HepG2 (cell line): Measurements from ENCODE around the gene ELMO2. TPM values are rescaled to one million over a fixed set of nuclear protein-coding genes. Genes with fewer than 3 reads are reported as not detected.

Source experiments
- ATF1 ChIP-seq: IDR thresholded peaks from 2 replicates; pipeline ENCODE4 v1.6.1; 2016; ENCODE audit warnings: mild to moderate bottlenecking, control low read depth
- CHD2 ChIP-seq: IDR thresholded peaks from 2 replicates; pipeline ENCODE4 v1.6.1; 2011; ENCODE audit warnings: low read depth, low read length, improper control_type of control experiment
- HNF4G ChIP-seq, 2 experiments: sonication (generic) in 1 of 2; formaldehyde crosslinking in 1 of 2; IDR thresholded peaks; 2 replicates each; pipeline versions ENCODE4 v1.4.0 to v1.6.1; 2011 to 2020; ENCODE audit warnings: borderline replicate concordance in 2 of 2, low read depth in 2 of 2, mild to moderate bottlenecking in 2 of 2, low read length in 1 of 2, missing genetic modification reagents in 1 of 2, moderate library complexity in 1 of 2
- HNRNPK ChIP-seq: fragments of 200-400 bp; formaldehyde crosslinking; IDR thresholded peaks from 2 replicates; pipeline ENCODE4 v1.6.1; 2018; ENCODE audit warnings: low read length, low read depth, moderate library complexity, mild to moderate bottlenecking; ENCODE audit not compliant: poor library complexity, severe bottlenecking
- PAX8 ChIP-seq: sonication (generic); formaldehyde crosslinking; IDR thresholded peaks from 2 replicates; pipeline ENCODE4 v1.8.0; 2022; ENCODE audit warnings: mild to moderate bottlenecking, missing genetic modification reagents, borderline replicate concordance
- RARG ChIP-seq: sonication (generic); formaldehyde crosslinking; IDR thresholded peaks from 2 replicates; pipeline ENCODE4 v1.4.0; 2020; ENCODE audit warnings: low read depth, mild to moderate bottlenecking, missing genetic modification reagents
- TBL1XR1 ChIP-seq: fragments of 150-350 bp; IDR thresholded peaks from 2 replicates; pipeline ENCODE4 v1.6.1; 2014; ENCODE audit warnings: borderline replicate concordance, low read length; ENCODE audit not compliant: partially characterized antibody
- TIGD3 ChIP-seq: sonication (generic); formaldehyde crosslinking; IDR thresholded peaks from 2 replicates; pipeline ENCODE4 v1.5.1; 2020; ENCODE audit warnings: mild to moderate bottlenecking, missing genetic modification reagents, borderline replicate concordance
- XRCC5 ChIP-seq: fragments of 200-400 bp; formaldehyde crosslinking; optimal IDR thresholded peaks from 2 replicates; pipeline ENCODE3; 2017; ENCODE audit warnings: mild to moderate bottlenecking, low read length
- ZKSCAN5 ChIP-seq: sonication (generic); formaldehyde crosslinking; IDR thresholded peaks from 2 replicates; pipeline ENCODE4 v1.5.1; 2020; ENCODE audit warnings: mild to moderate bottlenecking, missing genetic modification reagents
- ZNF253 ChIP-seq: sonication (generic); formaldehyde crosslinking; IDR thresholded peaks from 2 replicates; pipeline ENCODE4 v1.8.0; 2022; ENCODE audit warnings: mild to moderate bottlenecking, missing genetic modification reagents, borderline replicate concordance
- ZNF597 ChIP-seq: sonication (generic); formaldehyde crosslinking; IDR thresholded peaks from 2 replicates; pipeline ENCODE4 v1.5.0; 2020; ENCODE audit warnings: missing genetic modification reagents
- ZNF646 ChIP-seq: sonication (generic); formaldehyde crosslinking; IDR thresholded peaks from 2 replicates; pipeline ENCODE4 v1.9.0; 2021; ENCODE audit warnings: mild to moderate bottlenecking, missing genetic modification reagents
- ZNF709 ChIP-seq: sonication (generic); formaldehyde crosslinking; IDR thresholded peaks from 2 replicates; pipeline ENCODE4 v1.5.0; 2020; ENCODE audit warnings: mild to moderate bottlenecking, missing genetic modification reagents
- ZNF879 ChIP-seq: sonication (generic); formaldehyde crosslinking; IDR thresholded peaks from 2 replicates; pipeline ENCODE4 v1.8.1; 2023; ENCODE audit warnings: missing genetic modification reagents
- ZSCAN29 ChIP-seq: sonication (generic); formaldehyde crosslinking; conservative IDR thresholded peaks from 2 replicates; pipeline ENCODE4 v1.4.0; 2020; ENCODE audit warnings: mild to moderate bottlenecking, missing genetic modification reagents
- polyA plus RNA-seq, 8 experiments: library from polyadenylated mRNA; depleted of rRNA in 3 of 8; stranded (reverse) in 7 of 8; unstranded in 1 of 8; fragments of >200 nt; fragmentation: Illumina TruSeq in 4 of 8; extraction: Trizol in 4 of 8; gene quantifications; 2 replicates each; pipeline versions ENCODE4 v1.2.1 to v1.2.3, GENCODE V29; 2011 to 2016; ENCODE audit warnings: low read depth in 4 of 8, missing spikeins in 1 of 8, mixed read lengths in 1 of 8; ENCODE audit not compliant: insufficient read depth in 1 of 8
- total RNA-seq, 5 experiments: library from RNA; depleted of rRNA; stranded (reverse); fragments of >200 nt; fragmentation: Illumina TruSeq; extraction: Trizol; gene quantifications; 2 replicates each; pipeline ENCODE4 v1.2.3, GENCODE V29; 2016; ENCODE audit warnings: low read depth in 1 of 5

The ELMO2 gene
- total and polyA plus RNA-seq, 2 of the 13 experiments (the other 11 are each of a cell fraction or from before 2014, with no cell fraction given), result 30.6 to 35.7 TPM

GRCh38 chr20:46406200-46406985, at the start of gene ELMO2 (continued):
- TF ChIP-seq ZNF646 (CRISPR knock-in tag), result peak; percentile 69; the same call in 1 of the 2 replicates
- TF ChIP-seq TBL1XR1, result no peak
- peak; percentile 100 for TF ChIP-seq HNRNPK
- TF ChIP-seq ZKSCAN5 (CRISPR knock-in tag), result no peak
- TF ChIP-seq ZNF597, result 0 out of 2 replicates have a peak, but pooled peaks have one; percentile 82
- 0 out of 2 replicates have a peak, but pooled peaks have one; percentile 72 for TF ChIP-seq ZSCAN29 (CRISPR knock-in tag)
- no peak; the same call in 1 of the 2 replicates for TF ChIP-seq HNF4G (IDR thresholded peaks at IDR 0.05; ENCODE audit: borderline replicate concordance, low read depth, low read length)
- peak; percentile 24 for TF ChIP-seq HNF4G (CRISPR knock-in tag; IDR thresholded peaks at IDR 0.05; ENCODE audit: borderline replicate concordance, low read depth)
- peak; percentile 88 for TF ChIP-seq ZNF709 (CRISPR knock-in tag)
- TF ChIP-seq PAX8, result peak; percentile 92; the same call in 1 of the 2 replicates
- TF ChIP-seq ZNF879 (CRISPR knock-in tag), result no peak
- TF ChIP-seq RARG (CRISPR knock-in tag), result no peak; the same call in 1 of the 2 replicates
- peak; percentile 79 for TF ChIP-seq XRCC5
- peak; percentile 65 for TF ChIP-seq CHD2
- TF ChIP-seq ZNF253 (CRISPR knock-in tag), result peak; percentile 34; the same call in 1 of the 2 replicates
- TF ChIP-seq TIGD3 (CRISPR knock-in tag), result peak; percentile 73; the same call in 1 of the 2 replicates
- no peak for TF ChIP-seq ATF1 (CRISPR knock-in tag)
